Fibroblast of upper back skin (primary cell): Measurements from ENCODE around the gene TENT5A.
A peak's percentile ranks its signal among the peaks of the same experiment; 100 is the strongest.

ENCODE experiments used
- DNase-seq: peaks from one replicate; pipeline ENCODE4 v3.0.0-alpha.2; 2013

Gene TENT5A

GRCh38 chr6:81770381-81770780, 17.9 kb upstream of the TENT5A start:
- no peak for DNase-seq

DNA sequence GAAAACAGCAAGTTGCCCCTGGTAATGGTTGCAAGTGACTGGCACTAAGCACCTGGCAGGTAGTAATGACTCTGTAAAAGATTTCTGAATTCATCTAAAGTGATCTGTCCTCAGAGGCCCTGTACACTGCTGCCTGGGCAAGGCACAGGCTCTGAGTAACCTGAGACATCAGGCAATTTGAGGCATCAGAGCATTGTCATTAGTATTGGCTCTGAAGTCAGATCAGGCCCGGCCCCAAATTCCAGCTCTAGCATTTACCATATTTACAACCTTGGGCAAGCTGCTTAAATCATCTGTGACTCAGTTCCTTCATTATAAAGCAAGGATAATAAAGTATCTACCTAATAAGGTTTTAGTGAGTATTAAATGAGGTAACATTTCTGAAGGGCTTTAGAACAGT, 17.3 kb upstream of the TENT5A start:
- peak; percentile 55 for DNase-seq

- no peak for DNase-seq
These were observed 15.9 kb upstream of the TENT5A start for GRCh38 chr6:81768150-81768942.

- DNase-seq: peak; percentile 95
These were observed 14.8 kb upstream of the TENT5A start for GRCh38 chr6:81767163-81767891.

DNA sequence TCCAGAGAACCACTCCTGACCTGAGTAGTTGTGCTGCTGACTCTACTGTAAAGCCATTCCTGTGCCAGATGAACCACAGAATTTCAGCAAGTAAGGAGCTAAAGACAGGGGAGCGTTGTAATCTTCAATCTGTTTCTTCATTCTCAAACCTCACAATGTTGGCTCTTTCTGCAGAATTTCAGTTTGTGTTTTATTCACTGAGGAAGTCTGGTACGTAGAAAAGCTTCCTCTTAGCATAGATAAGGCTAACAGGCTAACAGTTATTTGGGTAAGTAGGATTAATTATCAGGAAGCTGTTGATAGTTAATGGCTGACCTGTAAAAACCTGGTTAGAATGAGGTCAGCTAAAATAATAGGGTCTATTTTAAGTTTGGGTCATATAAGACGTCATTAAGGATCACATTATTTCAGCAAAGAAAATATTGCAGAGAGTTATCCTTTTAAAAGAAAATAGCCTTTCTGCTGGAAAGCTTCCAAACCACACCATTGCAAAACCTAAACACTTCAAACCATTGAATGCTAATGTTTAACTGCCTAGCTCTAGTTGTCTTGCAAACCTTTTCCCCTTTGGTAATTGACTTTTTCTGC, 14.1 kb upstream of the TENT5A start:
- DNase-seq: peak; percentile 97

DNA sequence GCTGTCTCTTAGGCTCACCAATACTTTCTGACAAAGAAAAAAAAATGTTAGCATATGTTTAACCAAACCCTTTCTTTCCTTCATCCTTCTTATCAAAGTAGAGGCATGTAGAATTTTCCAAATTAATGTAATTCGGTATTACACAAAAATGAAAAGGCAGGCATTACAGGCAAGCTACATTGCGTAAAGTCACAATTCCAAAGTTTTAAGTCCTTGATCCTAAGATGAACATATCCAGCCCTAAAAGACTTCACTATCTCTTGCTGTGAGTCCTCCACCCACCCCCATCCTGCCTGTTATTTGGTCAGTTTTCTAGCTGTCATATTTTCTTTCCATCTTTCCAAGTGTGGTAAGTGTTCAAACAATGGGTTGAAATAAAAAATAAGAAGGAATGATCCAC, 12.1 kb upstream of the TENT5A start:
- no peak for DNase-seq

DNA sequence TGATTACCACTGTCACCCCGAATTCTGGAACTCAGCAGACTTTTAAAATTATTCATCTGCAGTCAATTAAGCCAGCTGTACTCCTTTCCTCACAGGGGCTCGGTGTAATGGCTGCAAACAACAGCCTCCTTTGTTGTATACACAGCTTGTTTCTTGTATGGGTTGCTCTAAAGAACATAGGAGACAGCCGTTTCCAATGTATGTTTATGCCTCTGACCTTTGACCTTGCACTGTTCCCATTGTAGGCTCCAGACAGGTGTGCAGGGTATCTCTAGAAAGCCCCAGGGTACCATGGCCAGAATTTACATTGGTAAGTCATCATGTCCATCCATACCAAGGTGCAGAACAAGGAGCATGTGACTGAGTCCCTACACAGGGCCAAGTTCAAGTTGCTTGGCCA, 11.5 kb upstream of the TENT5A start:
- no peak for DNase-seq

DNA sequence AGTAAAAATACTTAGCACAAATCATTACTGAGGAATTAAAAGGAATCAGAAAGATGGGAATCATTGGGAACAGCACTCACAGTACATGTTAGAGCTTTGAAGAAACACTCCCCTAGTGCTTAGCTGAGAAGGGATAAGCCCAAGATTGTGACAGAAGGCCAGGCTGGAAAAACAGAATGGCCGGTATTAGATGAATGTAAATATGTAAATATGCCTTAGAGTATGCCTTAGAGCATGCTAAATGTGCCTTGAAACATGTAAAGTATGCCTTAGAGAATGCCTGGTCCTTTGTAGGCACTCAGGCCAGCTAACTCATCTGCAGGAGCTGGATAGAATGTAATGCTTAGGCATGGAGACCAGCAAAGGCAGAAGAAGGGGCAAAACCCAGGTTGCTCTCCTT, 10.6 kb upstream of the TENT5A start:
- DNase-seq: no peak

- DNase-seq: no peak
These were observed 10.1 kb upstream of the TENT5A start for GRCh38 chr6:81762606-81763005.

GRCh38 chr6:81762132-81762531, 9.7 kb upstream of the TENT5A start:
- peak; percentile 48 for DNase-seq

DNA sequence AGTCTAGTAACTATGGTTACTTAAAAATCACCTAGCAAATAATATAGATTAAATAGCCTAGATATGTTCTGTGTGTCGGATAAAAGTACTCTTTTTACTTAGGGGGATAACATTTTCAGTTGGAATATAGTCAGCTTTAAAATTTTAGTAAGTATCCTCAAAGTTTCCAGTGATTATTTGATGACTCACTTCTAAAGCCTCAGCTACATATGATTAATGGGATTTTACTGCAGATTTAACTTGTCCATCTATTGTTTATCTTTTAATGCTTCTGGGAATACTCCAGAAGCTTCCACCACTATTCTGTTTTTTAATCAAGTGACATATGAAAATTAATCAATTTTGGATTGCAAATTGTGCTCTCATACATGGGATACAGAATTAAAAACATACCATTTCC, 8.7 kb upstream of the TENT5A start:
- peak; percentile 75 for DNase-seq

- DNase-seq: peak; percentile 58
These were observed 7.3 kb upstream of the TENT5A start for GRCh38 chr6:81759782-81760181.

- no peak for DNase-seq
These were observed 5.7 kb upstream of the TENT5A start for GRCh38 chr6:81758221-81758620.

DNA sequence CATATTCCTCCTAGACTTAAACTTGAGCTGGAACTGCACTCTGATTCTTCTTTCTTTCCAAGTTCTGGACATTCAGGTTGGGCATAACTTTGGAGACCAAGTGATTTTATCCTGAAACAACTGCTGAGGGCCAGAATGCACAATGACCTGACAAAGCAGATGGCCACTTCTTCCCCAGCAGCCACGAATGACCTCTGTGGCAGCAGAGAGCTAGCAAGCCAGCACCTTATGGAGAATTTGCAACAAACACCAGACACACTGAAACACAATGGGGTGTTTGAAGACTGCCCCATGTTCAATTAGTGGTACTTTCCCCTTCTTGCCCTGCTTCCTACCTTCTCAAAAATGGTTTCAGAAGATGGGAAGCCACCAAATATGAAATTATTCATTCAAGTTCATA, 4.2 kb upstream of the TENT5A start:
- no peak for DNase-seq

DNA sequence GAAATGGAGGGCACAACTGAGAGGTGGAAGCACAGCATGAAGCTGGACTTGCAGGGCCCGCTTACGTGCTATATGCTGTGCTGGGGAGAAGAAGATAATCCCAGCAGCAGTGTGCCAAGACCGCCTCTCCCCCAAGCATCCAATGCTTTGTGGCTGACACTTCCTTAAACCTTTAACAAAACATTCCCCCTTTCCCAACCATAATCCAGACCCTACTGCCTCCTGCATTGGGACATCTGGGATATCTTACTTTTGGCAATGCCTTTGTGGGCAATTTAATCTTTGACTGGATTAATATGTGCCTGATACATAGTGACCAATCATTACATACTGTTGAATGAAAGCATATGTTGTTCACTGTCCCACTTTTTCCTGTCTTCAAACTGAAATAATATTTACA, 3.1 kb upstream of the TENT5A start:
- DNase-seq: peak; percentile 74

GRCh38 chr6:81754906-81755305, 2.4 kb upstream of the TENT5A start:
- no peak for DNase-seq

DNA sequence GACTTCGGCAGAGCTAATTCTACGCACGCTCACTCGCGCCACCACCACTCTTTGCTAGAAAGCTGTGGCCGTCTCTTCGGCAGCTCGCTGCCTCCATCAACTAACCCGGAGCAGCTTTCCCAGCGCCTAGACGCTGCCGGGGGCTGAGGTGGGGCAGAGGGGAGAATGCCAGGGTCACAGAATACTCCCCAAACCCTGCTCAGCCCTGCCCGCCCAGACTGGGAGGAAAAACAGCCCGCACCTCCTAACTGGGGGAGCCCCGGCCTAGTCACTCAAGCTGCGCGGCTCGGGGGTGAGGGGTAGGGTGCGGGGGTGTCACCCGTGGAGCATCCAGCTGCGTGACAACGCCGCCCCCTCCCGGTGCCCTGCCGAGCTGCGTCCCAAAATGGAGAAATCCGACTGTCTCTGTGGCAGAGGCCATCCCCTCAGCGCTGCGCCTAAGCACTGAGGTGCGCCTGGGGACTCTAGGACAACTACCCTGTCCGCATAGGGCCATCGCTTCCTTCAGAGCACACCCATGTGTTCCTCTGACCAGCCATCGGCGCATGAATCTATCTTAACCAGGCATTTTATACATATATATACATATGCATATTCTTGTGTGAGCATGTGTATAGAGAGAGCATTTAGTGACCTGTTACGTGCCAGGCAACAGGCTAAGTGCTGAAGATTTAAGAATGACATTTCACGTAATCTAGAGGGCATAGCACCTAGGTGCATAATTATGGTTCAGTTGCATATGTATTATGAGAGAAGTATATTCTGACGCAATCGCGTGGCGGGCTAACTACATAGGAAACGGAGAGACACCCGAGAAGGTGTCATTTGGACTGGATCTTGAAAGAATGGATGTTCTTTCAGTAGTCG, 1.5 kb upstream of the TENT5A start:
- DNase-seq: peak; percentile 68

- DNase-seq: peak; percentile 91
These were observed 635 bp upstream of the TENT5A start for GRCh38 chr6:81752921-81753710.

- no peak for DNase-seq
These were observed 945 bp downstream of the TENT5A start for GRCh38 chr6:81751388-81752083.

DNA sequence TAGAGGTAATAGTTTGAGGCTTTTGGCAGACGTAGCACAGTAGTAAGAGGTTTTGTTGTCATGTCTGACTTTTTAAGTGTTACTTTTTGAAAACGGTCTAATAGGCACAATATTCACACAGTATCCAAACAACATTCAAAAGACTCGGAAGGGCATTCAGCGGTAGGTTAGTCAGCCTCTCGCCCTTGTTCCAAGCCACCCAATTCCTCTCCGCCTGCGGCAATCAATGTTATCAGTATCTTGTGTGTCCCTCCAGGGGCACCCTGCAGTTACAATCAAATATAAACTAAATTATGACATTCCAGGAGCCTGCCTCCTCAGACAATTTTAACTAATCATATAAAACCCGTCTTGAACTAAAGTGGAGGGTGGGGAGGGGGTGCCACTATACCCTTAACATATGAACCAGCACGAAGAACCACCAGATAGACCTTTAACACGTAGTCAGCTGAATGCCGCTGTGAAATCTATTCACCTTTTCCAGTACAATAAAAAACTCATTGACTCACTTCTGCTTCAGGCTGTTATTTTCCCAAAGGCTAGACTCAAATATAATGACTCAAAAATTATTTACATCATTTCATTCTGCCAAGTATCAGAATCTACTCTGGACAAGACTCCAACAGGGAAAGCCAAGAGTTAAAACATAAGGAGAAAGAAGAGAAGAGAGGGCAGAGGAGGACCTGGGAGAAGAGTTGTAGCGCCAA, 1.6 kb downstream of the TENT5A start:
- DNase-seq: no peak

DNA sequence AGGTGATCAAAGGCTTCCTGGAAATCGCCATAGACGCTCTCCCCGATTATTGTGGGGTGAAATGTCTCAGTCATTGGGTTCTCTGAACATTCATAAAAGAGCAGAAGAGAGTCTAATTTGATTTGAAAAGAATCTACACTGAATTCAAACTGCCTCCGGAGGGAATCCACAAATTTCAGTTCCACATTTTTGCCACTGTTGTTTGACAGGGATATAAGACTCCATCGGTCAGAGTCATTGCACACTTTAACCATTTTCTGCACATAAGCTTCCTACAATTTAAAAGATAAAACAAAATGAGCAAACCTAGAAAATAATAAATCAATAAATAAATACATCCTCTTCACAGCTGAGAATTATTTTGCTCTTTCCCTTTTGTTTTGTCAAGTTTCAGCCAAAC, 2.3 kb downstream of the TENT5A start:
- DNase-seq: no peak
